HG03460 (cell line): ENCODE data around the gene TTLL3.

Experiments used
- ATAC-seq: cut with Tn5 transposase; IDR thresholded peaks from one replicate; pipeline ENCODE4 v1.9.1; 2021; ENCODE audit not compliant: unreplicated experiment

Gene TTLL3

GRCh38 chr3:9781551-9781950 lies 28.5 kb upstream of the TTLL3 start:
- ATAC-seq: no peak

- no peak for ATAC-seq
Measured at GRCh38 chr3:9781978-9782603, 28.0 kb upstream of the TTLL3 start.

DNA sequence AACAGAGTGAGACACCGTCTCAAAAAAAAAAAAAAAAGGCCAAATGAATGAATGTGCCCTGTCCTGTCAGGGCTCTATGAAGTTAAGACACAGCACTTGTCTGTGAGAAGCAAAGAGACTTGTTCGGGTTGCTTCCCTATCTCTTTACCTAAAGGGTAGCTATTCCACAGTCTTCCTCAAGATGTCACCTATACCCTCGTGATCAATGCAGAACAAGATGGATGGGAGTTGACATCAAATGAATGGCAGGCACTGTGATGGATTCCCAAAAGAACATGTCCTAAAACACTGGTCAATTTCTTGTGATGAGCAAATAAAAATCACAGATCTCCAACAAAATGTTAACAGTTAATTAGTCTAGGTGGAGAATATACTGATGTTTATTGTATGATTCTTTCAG lies 27.3 kb upstream of the TTLL3 start:
- ATAC-seq: no peak

GRCh38 chr3:9783954-9784353 lies 26.1 kb upstream of the TTLL3 start:
- no peak for ATAC-seq

- no peak for ATAC-seq
Measured at GRCh38 chr3:9784965-9785364, 25.1 kb upstream of the TTLL3 start.

GRCh38 chr3:9785602-9786001 lies 24.5 kb upstream of the TTLL3 start:
- ATAC-seq: no peak

- no peak for ATAC-seq
Measured at GRCh38 chr3:9786209-9786739, 23.8 kb upstream of the TTLL3 start.

- ATAC-seq: no peak
Measured at GRCh38 chr3:9786825-9787669, 23.0 kb upstream of the TTLL3 start.

GRCh38 chr3:9787714-9788113 lies 22.3 kb upstream of the TTLL3 start:
- ATAC-seq: no peak

DNA sequence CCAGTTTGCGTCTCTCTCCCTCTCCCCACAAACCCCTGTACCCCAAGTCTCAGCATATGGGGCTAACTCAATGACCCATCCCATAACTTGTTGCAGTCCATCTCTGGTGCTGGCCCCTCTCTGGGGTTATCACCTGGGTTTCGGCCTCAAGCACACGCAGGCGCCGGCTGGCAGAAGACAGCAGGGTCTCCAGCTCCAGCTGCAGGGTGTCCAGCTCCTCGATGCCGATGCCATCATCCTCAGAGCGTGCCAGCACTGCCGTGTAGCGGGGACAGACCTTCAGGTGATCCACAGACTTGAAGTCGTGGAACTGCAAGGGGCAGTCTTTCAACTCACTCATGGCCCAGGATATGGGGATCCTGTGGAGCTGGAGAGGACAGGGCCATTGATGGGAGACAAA lies 18.9 kb upstream of the TTLL3 start:
- ATAC-seq: no peak

DNA sequence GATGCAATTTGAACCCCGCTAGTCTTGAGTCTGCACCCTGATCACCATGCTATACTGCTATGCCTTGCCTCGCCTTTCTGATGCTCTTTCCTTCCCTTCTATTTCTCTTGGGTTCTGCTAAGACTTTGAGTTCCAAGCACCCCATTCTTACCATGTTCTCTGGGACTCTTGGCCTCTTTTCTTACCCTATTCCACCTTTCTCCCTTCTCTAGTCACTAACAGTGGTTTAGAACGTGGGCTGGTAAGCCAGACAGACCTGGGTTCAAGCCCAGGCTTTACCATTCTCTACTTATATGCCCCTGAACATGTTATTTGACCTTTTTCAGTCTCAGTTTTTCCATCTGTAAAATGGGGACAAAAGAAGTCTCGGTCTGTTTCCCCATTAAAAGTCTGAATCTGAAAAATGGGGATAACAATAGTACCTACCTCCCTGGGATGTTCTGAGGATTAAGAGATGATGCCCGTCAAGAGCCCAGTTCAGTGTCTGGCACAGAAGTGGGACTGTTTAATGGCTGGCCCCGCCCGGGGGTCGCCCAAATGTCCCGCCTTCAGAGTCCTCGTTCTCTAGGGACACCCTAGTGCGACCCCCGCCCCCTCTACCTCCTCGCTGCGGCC lies 18.2 kb upstream of the TTLL3 start:
- ATAC-seq: no peak

DNA sequence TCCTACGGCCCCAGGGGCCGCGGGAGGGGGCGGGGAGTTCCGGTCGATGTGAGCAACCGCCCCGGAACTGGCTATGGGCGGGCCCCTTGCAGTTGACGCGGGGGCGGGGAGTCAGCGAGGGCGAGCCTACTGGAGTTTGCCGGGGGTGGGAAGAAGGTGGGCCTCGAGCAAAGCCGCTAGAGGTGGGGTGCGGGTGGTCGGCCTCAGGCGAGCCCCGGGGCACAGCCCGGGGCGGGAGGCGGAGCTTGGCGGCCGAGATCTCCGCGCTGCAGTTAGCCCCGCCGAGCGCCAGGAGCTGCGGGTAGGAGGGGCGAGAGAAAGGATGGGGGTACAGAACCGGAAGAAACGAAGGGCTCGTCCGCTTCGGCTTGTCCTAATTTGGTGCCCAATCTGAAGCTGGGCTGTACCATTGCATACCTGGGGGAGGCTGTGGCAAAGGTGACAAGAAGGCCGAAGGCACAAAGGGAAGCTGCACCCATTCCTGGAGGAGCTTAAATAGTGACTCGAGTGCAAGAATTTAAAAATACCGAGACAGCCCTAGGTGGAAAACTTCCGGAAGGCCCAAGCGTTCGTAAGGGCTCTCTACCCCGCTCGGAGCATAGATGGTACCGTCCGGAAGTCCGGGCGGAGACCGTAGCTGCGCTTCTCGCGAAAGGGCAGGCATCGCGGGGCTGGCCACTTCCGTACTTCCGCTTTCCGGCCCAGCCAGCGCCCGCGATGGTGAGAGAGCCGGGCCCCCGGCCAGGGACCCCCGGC lies 17.5 kb upstream of the TTLL3 start, which contains the start of the genes ARPC4 and TADA3:
Gene ARPC4 (plus strand): TSS at position 678 of the 756 bp plus-strand sequence. CDS start 40 bp downstream, at position 718.
Gene TADA3 (minus strand): TSS at position 69 of the 756 bp plus-strand sequence. CDS start 1,007 bp downstream, outside the sequence.
- peak; percentile 82 for ATAC-seq

DNA sequence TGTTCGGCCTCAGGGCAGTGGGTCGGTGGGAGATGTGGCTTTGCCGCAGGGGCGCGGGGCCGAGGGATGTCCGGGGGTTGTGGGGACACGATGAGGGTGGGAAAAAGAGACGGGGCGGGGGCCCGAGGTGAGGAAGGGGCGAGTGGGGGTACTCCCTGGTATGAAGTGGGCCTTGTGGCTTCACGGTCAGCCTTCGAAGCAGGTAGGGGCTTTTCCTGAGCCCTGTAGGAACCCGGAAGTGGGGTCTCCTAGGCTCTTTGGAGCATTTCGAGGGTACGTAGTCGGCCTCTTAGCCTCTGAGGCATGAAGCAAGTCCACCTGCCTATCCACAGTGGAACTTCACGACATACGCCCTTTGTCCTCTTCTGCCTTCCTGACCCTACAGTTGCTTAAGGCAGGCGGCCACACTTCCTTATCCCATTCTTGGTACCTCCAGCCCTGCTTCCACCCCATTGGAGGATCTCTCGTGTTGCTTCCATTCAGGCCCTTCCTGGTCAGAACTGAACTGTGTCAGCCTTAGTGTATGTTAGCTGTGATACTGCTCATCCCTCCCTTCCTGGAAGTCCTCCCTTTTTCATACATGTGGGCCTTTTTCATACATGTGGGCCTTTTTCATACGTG lies 16.8 kb upstream of the TTLL3 start:
- ATAC-seq: no peak

GRCh38 chr3:9794400-9794799 lies 15.7 kb upstream of the TTLL3 start:
- no peak for ATAC-seq

- no peak for ATAC-seq
Measured at GRCh38 chr3:9795207-9795606, 14.9 kb upstream of the TTLL3 start.

- no peak for ATAC-seq
Measured at GRCh38 chr3:9797196-9797945, 12.7 kb upstream of the TTLL3 start.

DNA sequence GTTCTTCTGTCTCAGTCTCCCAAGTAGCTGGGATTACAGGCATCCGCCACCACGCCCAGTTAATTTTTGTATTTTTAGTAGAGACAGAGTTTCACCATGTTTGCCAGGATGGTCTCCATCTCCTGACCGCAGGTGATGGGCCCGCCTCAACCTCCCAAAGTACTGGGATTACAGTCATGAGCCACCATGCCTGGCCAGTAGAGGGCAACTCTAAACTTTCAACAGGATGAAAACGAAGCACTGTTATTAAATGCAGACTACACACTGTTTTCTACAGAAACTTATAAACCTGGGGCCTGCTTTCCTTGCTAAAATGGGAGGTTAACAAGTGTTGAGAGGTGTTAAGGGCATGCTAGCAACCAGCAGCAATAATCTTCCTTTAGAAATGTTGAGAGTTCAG lies 9.5 kb upstream of the TTLL3 start:
- ATAC-seq: no peak

DNA sequence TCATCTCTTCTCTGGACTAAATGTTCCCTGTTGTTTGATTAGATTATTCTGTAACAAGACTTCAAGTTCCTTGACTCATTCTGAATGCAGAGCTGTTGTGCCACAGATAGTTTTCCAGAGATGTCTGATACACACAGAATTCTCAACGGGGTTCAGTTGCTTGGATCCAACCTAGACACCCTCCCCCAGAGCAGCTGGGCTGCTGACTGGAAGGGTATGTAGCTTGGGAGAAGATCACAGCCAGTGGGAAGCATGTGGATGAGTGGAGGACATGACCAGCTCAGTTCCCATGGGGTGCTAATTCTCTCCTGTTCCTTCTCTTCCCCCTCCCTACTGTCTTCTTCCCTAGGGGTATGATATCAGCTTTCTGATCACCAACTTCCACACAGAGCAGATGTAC lies 6.6 kb upstream of the TTLL3 start:
- ATAC-seq: no peak

- no peak for ATAC-seq
Measured at GRCh38 chr3:9804996-9805395, 5.1 kb upstream of the TTLL3 start.

GRCh38 chr3:9806137-9806536 lies 3.9 kb upstream of the TTLL3 start:
- no peak for ATAC-seq
